K562 (cell line): ENCODE results near the gene ZNF556. TPM values are rescaled to one million over a fixed set of nuclear protein-coding genes. Genes with fewer than 3 reads are reported as not detected.

Experiments
- C11orf30 ChIP-seq: fragments of 450-650 bp; IDR thresholded peaks from 2 replicates; pipeline ENCODE4 v1.6.1; 2016; ENCODE audit warnings: low read depth, mild to moderate bottlenecking
- DLX4 ChIP-seq: fragments of 250-450 bp; sonication (Bioruptor Pico); IDR thresholded peaks from 2 replicates; pipeline ENCODE4 v1.6.1; 2021; ENCODE audit warnings: mild to moderate bottlenecking
- MIER1 ChIP-seq: fragments of 450-650 bp; IDR thresholded peaks from 2 replicates; pipeline ENCODE4 v1.6.1; 2016; ENCODE audit warnings: antibody characterized with exemption, mild to moderate bottlenecking, low read depth
- NKRF ChIP-seq: fragments of 450-650 bp; IDR thresholded peaks from 2 replicates; pipeline ENCODE4 v1.6.1; 2016; ENCODE audit warnings: borderline replicate concordance
- PCBP2 ChIP-seq: fragments of 200-400 bp; formaldehyde crosslinking; IDR thresholded peaks from 2 replicates; pipeline ENCODE4 v1.6.1; 2018; ENCODE audit warnings: low read length, low read depth, mild to moderate bottlenecking, moderate library complexity; ENCODE audit not compliant: poor library complexity, severe bottlenecking
- PHF8 ChIP-seq: fragments of 200-600 bp; sonication (generic); IDR thresholded peaks from 2 replicates; pipeline ENCODE4 v1.6.1; 2012; ENCODE audit warnings: mixed run types, mild to moderate bottlenecking, inconsistent platforms, low read length, moderate library complexity, borderline replicate concordance
- POLR2H ChIP-seq: IDR thresholded peaks from 2 replicates; pipeline ENCODE4 v1.6.1; 2016; ENCODE audit warnings: missing genetic modification characterization, low read depth, mild to moderate bottlenecking, control low read depth, missing compliant biosample characterization, moderate library complexity
- TFE3 ChIP-seq: fragments of 450-650 bp; formaldehyde crosslinking; IDR thresholded peaks from 2 replicates; pipeline ENCODE4 v1.4.0; 2020; ENCODE audit warnings: mild to moderate bottlenecking, mixed read lengths
- ZBTB12 ChIP-seq: fragments of 250-450 bp; sonication (Bioruptor Pico); IDR thresholded peaks from 2 replicates; pipeline ENCODE4 v1.4.0; 2020
- ZNF282 ChIP-seq: sonication (generic); formaldehyde crosslinking; IDR thresholded peaks from 2 replicates; pipeline ENCODE4 v1.8.1; 2023; ENCODE audit warnings: missing genetic modification reagents
- ZNF407 ChIP-seq: fragments of 450-650 bp; IDR thresholded peaks from 2 replicates; pipeline ENCODE4 v1.6.1; 2016; ENCODE audit warnings: low read depth
- polyA plus RNA-seq, 8 experiments: library from polyadenylated mRNA; depleted of rRNA in 4 of 8; stranded (reverse) in 5 of 8; unstranded in 3 of 8; fragments of >200 nt; fragmentation: Nextera tagmentation in 2 of 8; fragmentation: Illumina TruSeq in 1 of 8; extraction: Ambion mirVana in 2 of 8; extraction: Trizol in 1 of 8; gene quantifications; 2 replicates each; pipeline versions ENCODE4 v1.2.1 to v1.2.3, GENCODE V29; 2011 to 2014; ENCODE audit warnings: inconsistent platforms in 1 of 8, missing spikeins in 1 of 8
- total RNA-seq, 7 experiments: library from RNA; depleted of rRNA in 6 of 7; stranded (reverse); fragments of >200 nt in 6 of 7; fragmentation: Illumina TruSeq in 2 of 7; extraction: Trizol in 2 of 7; gene quantifications; 2 replicates each; pipeline versions ENCODE4 v1.2.1 to v1.2.3, GENCODE V29; 2011 to 2021; ENCODE audit warnings: low replicate concordance in 1 of 7

Gene ZNF556
- total and polyA plus RNA-seq, 9 of the 15 experiments (the other 6 are each of a cell fraction or from before 2014, with no cell fraction given), result 0.01 to 0.36 (median 0.10) TPM; not detected in 1

GRCh38 chr19:2840794-2841791 lies 26.0 kb upstream of the ZNF556 start, which contains the start of gene ZNF555 (continued):
- TF ChIP-seq ZNF407 (no peak), POLR2H (tag) (no peak), ZBTB12 (CRISPR knock-in tag) (peak; percentile 60; the same call in 1 of the 2 replicates), ZNF282 (CRISPR knock-in tag) (no peak), PCBP2 (no peak), PHF8 (peak; percentile 72; the same call in 1 of the 2 replicates), DLX4 (CRISPR knock-in tag) (no peak), TFE3 (CRISPR knock-in tag) (no peak), MIER1 (no peak), NKRF (peak; percentile 62; the same call in 1 of the 2 replicates), C11orf30 (peak; percentile 32; the same call in 1 of the 2 replicates)
